ENCODE results near the gene CABP2.
"Not testable (repeated sequence)": the region's sequence is repeated elsewhere in the genome, so short reads cannot be mapped to it uniquely, and the experiment has no call there.

The CABP2 gene

DNA sequence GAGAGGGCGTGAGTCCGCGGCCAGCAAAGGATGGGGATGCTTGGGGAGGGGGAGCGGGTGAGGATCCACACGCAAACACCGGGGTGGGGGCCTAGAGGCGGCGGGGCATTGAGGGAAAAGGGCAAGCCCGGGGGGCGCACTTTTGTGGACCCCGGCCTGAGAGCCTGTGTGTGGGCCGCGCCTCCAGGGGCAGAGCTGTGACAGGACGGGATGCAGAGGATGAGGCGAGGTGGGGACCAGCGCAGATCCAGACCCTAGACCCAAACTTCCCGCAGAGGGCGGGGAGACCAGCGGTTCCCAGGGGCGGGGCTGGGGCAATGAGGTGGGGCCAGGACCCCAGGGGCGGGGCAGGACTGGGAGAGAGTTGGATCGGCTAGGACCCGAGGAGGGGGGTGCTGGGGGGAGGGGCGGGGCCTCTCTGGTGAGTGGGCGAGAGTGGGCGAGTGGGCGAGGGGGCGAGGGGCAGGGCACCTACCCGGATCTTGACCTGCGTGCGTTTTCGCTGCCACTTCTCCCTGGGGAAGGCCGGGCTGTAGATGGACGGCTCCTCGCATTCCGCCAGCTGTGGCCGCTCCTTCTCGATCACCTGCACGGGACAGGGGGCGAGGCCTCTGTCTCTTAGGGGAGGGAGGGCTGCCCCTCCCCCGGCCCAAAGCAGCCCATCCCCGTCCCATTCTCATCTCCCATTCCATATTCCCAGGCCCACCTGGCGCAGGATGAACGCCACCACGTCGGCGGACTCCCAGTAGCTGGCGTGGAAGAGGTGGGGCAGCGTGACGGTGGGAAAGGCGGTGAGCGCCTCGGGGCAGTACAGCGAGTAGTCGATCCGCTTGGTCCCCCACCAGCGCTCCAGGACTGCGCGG is 28.6 kb downstream of the CABP2 start:
- DNase-seq (ENCODE audit: low read depth in 3 of 3) = no peak

DNA sequence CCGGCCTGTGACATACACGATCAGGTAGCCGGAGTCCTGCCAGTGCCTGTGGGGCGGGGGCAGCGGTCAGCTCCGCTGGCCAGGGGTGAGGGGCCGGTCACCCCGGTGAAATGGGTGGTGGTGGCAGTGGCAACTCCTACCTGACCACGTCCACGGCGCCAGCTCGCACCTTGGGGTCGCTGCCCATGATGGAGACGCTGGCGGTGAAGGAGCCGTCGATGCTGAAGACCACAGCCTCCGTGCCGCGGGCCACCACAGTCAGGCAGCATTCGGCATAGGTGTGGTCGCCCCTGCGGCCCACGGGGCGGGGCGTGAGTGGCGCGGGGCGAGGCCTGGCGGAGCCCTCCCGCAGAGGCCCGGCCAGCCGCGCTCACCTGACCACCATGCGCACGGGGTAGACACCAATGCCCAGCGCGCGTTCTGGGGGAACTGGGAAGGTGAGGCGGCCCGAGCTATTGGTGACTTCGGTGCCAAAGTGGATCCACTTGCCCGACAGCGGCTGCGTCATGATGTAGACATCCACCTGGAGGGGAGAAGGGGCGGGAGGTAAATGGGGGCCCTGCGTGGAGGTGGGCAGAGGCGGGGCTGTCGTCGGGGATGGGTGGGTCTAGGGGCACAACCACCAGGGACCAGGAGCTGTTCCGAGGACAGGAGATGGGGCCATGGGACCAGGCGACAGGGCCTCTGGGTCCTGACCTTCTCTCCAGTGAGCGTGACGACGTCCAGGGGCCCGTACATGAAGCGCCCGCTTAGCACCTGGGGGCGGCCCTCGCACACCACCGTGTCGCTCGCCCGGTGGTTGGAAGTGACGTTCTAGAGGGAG is 29.5 kb downstream of the CABP2 start:
- no peak for DNase-seq (ENCODE audit: low read depth in 3 of 3)

DNA sequence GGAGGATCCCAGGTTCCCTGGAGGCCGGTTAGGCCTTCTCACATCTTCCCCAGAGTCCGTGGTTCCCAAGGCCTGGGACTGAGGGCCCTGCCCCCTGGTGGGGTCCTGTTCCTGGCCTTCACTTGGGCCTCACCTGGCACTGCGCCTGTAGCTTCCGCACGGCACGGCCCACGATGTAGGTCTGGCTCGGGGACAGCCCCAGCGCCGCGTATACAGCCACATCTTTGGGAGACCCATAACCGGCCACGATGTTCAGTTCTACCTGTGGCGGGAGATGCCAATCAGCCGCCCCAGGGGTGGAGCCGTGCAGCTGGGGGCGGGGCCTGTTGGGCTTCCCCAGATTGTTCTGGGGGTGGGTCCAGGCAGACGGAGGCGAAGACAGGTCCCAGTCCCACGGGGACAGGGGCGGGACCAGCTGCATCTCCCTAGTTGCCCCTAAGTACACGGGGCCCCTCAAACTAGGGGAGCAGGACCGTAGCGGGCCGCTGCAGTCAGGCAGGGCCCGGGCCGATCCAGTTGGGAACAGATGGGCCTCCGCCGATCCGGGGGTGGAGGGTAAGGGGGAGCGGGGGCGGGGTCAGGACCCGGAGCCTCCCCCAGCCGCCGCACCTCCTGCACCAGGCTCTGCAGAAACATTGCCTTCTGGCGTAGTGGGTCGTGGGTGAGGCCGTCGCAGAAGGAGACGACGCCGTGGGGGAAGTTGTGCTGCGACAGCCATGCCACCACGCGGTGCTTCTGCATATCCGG is 30.3 kb downstream of the CABP2 start:
- no peak for DNase-seq (ENCODE audit: low read depth in 3 of 3)

DNA sequence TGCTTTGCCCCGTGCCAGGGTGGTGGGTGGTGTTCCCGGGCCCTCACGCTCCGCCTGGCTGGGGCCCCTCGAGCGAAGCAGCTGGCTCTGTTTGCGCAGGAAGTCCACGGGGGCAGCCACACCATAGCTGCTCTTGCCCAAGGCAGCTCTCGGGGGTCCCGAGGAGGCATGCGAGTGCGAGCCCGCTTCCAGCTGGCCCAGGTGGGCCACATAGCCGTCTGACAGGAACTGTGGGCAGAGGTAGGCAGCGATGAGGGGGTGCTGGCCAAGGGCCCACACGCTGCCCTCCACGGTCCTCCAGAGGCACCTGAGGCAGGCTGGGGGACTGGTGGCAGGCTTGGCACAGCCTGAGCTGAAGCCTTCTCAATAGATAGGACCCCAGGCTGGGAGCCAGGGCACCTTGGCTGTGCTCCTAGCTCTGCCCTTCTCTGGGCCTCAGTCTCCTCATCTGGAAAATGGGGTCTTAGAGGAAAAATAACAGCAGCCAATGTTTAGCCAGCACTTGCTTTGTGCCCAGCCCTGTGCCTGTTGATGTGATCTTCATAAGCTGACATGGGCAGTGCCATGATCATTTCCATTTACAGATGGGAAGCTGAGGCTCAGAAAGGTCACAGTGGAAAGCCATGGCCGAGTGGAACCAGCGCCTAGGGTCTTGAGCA is 31.0 kb downstream of the CABP2 start:
- no peak for DNase-seq (ENCODE audit: low read depth in 3 of 3)

DNA sequence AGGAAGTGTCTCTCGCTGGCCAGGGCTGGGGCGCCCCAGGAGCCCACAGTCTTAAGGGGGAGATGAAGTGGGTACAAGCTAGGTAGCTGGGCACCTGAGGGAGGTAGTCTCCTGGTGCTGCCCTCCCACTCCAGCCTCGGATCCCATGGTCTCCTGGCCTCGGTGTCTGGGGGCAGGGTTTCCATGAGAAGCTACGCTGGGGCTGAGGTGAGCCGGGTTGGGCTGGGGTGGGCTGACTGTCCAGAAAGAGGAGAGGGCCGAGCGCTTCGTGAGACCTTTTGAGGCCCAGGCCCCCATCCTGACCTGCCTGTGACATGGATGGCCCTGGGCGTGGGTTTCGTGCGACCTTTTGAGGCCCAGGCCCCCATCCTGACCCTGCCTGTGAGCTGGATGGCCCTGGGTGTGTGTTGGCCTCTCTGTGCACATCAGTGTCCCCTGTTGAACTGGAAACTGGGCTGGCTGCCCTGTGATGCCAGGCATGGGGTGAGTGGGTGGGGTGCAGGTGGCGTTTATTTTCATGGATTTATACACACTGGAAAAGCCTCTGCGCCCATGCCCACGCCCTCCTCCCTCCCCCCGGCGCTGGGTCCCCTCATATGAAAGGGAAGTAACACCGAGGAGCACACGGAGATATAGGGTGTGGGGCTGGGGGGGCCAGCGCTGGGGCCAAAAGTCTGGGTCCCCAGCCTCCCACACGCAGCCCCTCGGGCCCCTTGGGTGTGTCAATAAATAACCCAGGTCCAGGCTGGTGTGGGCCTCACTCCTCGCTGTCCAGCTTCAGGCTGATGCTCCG is 31.8 kb downstream of the CABP2 start:
- no peak for DNase-seq (ENCODE audit: low read depth in 3 of 3)

DNA sequence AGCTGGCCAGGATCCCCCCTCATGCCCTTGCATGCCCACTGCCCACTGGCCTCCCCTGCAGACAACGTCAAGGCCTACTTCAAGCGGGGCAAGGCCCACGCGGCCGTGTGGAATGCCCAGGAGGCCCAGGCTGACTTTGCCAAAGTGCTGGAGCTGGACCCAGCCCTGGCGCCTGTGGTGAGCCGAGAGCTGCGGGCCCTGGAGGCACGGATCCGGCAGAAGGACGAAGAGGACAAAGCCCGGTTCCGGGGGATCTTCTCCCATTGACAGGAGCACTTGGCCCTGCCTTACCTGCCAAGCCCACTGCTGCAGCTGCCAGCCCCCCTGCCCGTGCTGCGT is 32.5 kb downstream of the CABP2 start:
- DNase-seq (ENCODE audit: low read depth in 3 of 3) = no peak

DNA sequence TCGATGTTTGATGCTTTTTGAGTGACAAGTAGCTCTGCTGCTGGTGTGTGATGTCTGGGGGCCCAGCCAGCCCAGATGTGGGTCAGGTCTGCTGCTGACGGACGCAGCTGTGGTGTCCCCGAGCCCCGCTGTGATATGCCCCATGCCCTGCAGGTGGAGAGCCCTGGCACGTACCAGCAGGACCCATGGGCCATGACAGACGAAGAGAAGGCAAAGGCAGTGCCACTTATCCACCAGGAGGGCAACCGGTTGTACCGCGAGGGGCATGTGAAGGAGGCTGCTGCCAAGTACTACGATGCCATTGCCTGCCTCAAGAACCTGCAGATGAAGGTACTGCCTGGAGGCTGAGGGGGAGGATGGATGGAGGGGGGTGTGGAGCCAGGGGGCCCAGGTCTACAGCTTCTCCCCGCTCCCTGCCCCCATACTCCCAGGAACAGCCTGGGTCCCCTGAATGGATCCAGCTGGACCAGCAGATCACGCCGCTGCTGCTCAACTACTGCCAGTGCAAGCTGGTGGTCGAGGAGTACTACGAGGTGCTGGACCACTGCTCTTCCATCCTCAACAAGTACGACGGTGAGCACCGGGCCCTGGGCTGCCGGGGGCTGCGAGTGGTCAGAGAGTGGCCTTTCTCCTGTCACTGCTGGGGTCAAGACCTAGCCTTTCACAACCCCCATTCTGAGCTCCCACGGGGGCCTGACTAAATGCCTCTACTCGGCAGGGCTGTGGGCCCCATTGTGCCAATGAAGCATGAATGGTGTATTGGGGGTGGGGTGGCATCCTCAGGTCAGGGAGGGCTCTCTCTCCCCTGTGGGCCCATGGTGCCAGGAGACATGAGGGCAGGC is 33.1 kb downstream of the CABP2 start:
- DNase-seq (ENCODE audit: low read depth in 3 of 3) = no peak

DNA sequence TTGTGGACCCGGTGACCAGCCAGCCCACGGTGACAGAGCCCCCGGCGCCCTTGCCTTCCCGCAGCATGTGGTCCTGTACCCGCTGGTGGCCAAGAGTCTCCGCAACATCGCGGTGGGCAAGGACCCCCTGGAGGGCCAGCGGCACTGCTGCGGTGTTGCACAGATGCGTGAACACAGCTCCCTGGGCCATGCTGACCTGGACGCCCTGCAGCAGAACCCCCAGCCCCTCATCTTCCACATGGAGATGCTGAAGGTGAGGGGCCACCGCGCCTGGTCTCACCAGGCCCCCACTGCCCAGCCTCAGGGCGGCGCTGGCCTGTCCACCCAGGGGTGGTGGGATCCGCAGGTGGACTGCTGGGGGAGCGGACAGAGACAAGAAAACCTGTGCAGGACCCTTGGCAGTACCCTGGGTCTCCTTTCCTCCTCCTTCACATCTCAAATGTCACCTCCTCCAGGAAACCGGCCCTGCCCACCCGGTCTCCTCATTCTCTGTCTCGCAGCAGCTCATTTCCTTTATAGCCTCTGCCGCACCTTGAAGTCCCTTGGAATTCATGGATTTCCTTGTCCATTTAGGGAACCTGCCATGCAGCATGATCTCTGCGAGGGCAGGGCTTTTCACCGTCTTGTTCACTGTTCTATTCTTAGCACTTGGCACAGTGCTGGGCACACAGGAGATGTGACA is 33.9 kb downstream of the CABP2 start:
- no peak for DNase-seq (ENCODE audit: low read depth in 3 of 3)

DNA sequence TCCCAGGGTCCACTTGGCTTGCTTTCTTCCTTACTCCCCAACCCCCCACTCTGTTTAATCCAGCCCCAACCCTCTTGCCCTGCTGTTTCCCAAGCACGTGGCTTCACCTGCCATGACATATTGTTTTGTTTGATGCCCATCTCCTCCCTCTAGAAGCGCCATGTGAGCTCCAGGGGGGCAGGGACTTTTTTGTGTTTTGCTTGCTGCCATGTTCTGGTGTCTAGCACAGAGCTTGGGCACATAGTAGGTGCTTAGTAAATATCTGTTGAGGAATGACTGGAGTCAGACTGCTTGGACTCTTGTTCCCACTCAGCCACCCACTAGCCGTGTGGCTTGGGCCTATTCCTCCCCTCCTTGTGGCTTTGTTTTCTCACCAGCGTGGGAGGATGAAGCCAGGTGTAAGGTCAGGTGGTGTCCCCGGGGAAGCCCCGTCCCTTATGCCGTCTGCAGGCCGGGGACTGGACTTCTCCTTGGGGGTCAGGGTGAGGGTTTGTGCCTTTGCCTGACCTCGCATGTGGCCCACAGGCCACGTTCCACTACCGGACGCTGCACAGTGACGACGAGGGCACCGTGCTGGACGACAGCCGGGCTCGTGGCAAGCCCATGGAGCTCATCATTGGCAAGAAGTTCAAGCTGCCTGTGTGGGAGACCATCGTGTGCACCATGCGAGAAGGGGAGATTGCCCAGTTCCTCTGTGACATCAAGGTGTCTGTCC is 36.6 kb downstream of the CABP2 start:
- DNase-seq (ENCODE audit: low read depth in 3 of 3) = no peak

DNA sequence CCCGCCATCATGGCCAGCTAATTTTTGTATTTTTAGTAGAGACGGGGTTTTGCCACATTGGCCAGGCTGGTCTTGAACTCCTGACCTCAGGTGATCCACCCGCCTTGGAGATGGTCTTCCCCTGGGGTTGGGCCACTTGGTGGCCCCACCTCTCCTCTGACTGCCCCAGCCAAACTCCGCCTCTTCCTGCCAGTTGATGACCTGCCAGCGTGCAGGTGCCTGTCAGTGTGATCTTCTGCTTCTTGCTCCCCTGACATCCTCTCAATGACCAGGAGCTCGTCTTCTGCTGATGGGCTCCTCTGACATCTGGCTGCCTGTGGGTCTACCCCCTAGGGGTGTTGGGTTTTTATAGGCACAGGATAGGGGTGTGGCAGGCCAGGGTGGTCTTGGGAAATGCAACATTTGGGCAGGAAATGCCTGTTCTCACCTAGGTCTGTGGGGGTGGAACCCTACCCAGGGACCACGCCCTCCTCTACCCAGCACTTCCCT is 37.3 kb downstream of the CABP2 start:
- not testable (repeated sequence) for DNase-seq (ENCODE audit: low read depth in 3 of 3)

DNA sequence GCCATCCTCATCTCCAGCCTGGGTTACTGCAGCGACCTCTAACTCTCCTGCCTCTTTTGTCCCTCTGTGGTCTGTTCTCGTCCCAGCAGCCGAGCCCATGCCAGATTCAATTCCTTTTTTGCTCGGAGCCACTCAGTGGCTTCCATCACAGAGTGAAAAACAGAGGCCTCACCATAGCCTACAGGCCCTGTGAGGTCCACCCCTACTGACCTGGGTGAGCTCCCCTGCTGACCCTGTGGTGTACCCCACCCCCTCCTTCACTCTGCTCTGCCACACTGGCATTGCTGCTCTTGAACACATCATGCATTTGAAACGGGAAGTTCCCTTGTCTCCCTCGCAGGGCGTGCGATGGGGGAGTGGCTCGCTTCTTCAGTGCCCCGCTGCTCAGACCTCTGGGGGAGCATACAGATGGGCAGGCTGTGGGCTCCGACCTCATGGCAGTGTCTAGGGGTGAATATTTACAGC is 38.4 kb downstream of the CABP2 start:
- DNase-seq (ENCODE audit: low read depth in 3 of 3) = no peak

DNA sequence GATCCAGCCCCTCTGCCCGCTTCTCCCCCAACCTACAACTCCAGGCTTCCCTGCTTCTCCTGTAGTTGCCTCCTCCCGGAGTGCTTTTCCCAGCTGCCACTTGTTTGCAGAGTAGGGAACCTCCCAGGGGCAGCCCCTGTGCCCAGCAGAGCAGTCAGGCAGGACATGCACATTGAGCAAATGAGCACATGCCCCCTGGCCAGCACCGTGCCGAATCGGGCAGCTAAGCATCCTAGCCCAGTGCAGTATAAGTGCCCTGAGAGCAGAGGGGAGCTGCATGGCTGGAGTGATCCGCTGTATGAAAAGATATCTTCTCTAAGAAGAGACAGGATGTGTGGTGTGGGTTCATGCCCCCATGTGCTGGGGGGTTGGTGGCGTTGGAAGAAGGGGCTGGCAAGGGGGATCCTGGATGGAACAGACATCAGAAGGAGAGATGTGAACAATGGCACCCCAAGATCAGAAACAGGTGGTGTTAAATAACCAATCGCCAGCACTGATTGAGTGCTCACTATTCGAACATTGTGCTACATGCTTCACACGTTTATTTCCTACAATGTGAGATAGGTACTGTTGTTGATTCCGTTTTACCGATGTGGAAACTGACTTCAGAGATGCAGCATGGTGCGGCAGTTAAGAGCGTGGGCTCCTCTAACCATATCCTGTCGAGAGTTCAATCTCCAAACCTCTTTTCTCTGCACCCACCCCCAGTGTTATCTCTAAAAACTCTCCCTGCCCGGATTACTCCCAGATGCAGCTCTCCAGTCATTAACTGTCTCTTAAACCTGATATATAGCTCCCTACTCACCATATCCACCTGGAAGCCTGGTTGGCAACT is 39.2 kb downstream of the CABP2 start:
- DNase-seq (ENCODE audit: low read depth in 3 of 3) = no peak

DNA sequence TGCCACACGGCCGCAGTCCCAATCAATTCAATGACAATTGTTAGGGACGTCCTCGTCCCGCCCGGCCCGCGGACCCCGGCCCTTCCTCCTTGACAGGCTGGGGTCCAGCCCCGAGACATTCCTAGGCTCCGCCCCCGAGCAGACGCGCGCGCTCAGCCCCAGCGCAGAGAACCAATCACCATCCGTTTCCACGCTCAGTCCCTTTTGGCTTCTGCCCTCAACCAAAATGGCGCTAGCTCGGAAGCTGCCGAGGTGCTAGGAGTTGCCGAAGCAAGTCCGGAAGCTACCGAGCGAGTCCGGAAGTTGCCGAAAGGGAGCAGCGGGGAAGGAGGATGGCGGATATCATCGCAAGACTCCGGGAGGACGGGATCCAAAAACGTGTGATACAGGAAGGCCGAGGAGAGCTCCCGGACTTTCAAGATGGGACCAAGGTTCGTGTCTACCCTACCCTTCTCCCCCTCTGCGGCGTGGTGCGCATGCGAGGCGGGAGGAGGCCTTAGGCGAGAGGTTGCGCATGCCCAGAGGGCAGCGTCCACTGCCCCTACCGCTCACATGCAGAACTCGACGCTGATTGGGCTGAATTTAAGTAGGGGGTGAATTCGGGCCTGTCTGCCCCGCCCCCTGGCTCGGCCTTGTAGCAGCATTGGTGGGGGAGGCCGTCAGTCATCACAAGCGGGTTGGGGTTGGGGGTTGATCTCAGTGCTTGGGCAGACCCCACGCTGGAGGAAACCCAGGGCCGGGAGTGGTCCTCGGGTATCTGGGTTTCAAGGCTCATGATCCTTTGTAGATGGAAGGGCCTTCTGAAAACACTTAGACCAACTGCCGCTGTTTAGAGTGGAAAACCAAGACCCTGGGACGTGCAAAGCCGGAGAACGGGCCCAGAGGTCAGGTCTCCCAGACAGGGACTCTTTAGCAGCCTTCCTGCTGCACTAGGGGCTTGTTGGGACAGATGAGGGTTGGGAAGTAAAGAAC is 40.1 kb downstream of the CABP2 start, which contains the start of gene AIP:
Gene AIP, plus strand, starts transcription at position 200 of the 972 bp plus-strand sequence. Its CDS starts 133 bp downstream, at position 333.
- peak; percentile 91 to 95 (median 94) for DNase-seq (ENCODE audit: low read depth in 3 of 3)

DNA sequence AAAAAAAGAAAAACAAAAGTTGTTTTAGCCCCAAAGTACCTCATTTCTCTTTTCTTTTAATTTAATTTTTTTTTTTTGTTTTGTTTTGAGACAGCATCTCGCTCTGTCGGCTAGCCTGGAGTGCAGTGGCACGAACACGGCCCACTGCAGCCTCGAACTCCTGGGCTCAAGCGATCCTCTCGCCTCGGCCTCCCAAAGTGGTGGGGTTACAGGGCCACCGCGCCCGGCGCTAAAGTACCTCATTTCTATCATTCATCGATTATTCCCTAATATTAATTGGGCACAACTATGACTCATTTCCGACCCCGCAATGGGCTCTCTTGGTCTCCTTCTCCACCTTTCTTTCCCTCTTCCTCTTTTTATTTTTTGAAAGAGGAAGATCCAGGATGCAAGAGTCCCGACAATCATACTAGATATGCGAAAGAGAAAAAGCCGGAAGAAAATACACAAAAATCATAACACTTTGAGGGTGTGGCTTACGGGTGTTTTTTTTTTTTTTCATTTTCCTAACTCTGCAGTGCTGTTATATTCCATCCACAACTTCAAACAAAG is 40.9 kb downstream of the CABP2 start:
- no peak for DNase-seq (ENCODE audit: low read depth in 3 of 3)

DNA sequence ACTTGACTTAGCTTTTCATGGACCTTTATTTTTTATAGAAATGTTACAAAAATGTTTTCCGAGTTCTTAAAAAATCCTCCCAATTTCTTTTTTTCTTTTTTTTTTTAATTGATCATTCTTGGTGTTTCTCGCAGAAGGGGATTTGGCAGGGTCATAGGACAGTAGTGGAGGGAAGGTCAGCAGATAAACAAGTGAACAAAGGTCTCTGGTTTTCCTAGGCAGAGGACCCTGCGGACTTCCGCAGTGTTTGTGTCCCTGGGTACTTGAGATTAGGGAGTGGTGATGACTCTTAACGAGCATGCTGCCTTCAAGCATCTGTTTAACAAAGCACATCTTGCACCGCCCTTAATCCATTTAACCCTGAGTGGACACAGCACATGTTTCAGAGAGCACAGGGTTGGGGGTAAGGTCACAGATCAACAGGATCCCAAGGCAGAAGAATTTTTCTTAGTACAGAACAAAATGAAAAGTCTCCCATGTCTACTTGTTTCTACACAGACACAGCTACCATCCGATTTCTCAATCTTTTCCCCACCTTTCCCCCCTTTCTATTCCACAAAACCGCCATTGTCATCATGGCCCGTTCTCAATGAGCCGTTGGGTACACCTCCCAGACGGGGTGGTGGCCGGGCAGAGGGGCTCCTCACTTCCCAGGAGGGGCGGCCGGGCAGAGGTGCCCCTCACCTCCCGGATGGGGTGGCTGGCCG is 45.7 kb downstream of the CABP2 start:
- not testable (repeated sequence) for DNase-seq (ENCODE audit: low read depth in 3 of 3)

All from stimulated activated CD4-positive, alpha-beta T cell treated with anti-CD3 and anti-CD28 coated beads, TNF-alpha, amount 100 ng/mL, for 4 hours (primary cell).